CD8-positive, alpha-beta memory T cell (primary cell): Measurements from ENCODE around the gene LHX1. TPM values are rescaled to one million over a fixed set of nuclear protein-coding genes. Genes with fewer than 3 reads are reported as not detected.

Experiments
- CTCF ChIA-PET: fragments of 350-600 bp; sonication (Branson Sonifier 250); formaldehyde crosslinking; loops from one replicate; lab custom pipeline; 2021; ENCODE audit warnings: antibody characterized with exemption; lab: Charles Lee
- POLR2A ChIA-PET: fragments of 350-600 bp; sonication (Branson Sonifier 250); formaldehyde crosslinking; loops from one replicate; lab custom pipeline; 2021; ENCODE audit warnings: antibody characterized with exemption; lab: Charles Lee
- DNase-seq, 5 donors: peaks; one replicate each; pipeline versions ENCODE4 v3.0.0 to v3.0.0-alpha.2; 2020 to 2022; ENCODE audit warnings: mixed read lengths in 1 of 5
- H3K27ac ChIP-seq: one replicate; pipeline ENCODE4 v1.7.0; 2013; ENCODE audit warnings: low read depth, mild to moderate bottlenecking, low read length, moderate library complexity
- H3K27me3 ChIP-seq: 2 replicates; pipeline ENCODE4 v1.7.0; 2013; ENCODE audit warnings: low read length, mild to moderate bottlenecking; ENCODE audit not compliant: insufficient read depth, poor library complexity, severe bottlenecking
- H3K36me3 ChIP-seq: 2 replicates; pipeline ENCODE4 v1.7.0; 2013; ENCODE audit warnings: mild to moderate bottlenecking, low read length, moderate library complexity; ENCODE audit not compliant: insufficient read depth
- H3K4me1 ChIP-seq: 2 replicates; pipeline ENCODE4 v1.7.0; 2013; ENCODE audit warnings: mild to moderate bottlenecking, low read length, moderate library complexity; ENCODE audit not compliant: insufficient read depth
- H3K4me3 ChIP-seq: 2 replicates; pipeline ENCODE4 v1.7.0; 2013; ENCODE audit warnings: mild to moderate bottlenecking, low read length
- H3K9me3 ChIP-seq: 2 replicates; pipeline ENCODE4 v1.7.0; 2013; ENCODE audit warnings: mild to moderate bottlenecking, low read length
- H3K27ac Mint-ChIP-seq, 8 donors: one replicate each; pipeline ENCODE4 v1.8.0; 2020 to 2021; ENCODE audit warnings: mixed read lengths in 8 of 8, mild to moderate bottlenecking in 6 of 8, inconsistent platforms in 3 of 8, moderate library complexity in 3 of 8
- H3K27me3 Mint-ChIP-seq, 2 donors: one replicate each; pipeline ENCODE4 v1.8.0; 2020 to 2021; ENCODE audit warnings: mixed read lengths in 2 of 2, mild to moderate bottlenecking in 1 of 2, moderate library complexity in 1 of 2
- H3K36me3 Mint-ChIP-seq, 3 donors: one replicate each; pipeline ENCODE4 v1.8.0; 2020 to 2021; ENCODE audit warnings: mixed read lengths in 3 of 3, inconsistent platforms in 1 of 3, mild to moderate bottlenecking in 1 of 3
- H3K4me1 Mint-ChIP-seq, 3 donors: one replicate each; pipeline ENCODE4 v1.8.0; 2020 to 2021; ENCODE audit warnings: mixed read lengths in 3 of 3, inconsistent platforms in 1 of 3, mild to moderate bottlenecking in 1 of 3
- H3K4me3 Mint-ChIP-seq, 7 donors: one replicate each; pipeline ENCODE4 v1.8.0; 2020 to 2021; ENCODE audit warnings: mixed read lengths in 7 of 7, mild to moderate bottlenecking in 6 of 7, moderate library complexity in 4 of 7, inconsistent platforms in 2 of 7
- H3K9me3 Mint-ChIP-seq, 5 donors: one replicate each; pipeline ENCODE4 v1.8.0; 2020 to 2022; ENCODE audit warnings: mixed read lengths in 5 of 5, mild to moderate bottlenecking in 3 of 5, moderate library complexity in 2 of 5, inconsistent platforms in 1 of 5
- polyA plus RNA-seq: library from polyadenylated mRNA; unstranded; fragments of 300-500 nt; fragmentation: Illumina TruSeq; gene quantifications from one replicate; pipeline ENCODE4 v1.2.3, GENCODE V29; 2021
- total RNA-seq, 2 experiments: library from RNA; stranded (reverse); gene quantifications; one replicate each; pipeline ENCODE4 v1.2.3, GENCODE V29; 2021

The LHX1 gene
- total and polyA plus RNA-seq, 3 experiments from 2014 or later = 0.46 to 0.51 TPM; not detected in 1

GRCh38 chr17:36975922-36976515 is 38.7 kb downstream of the LHX1 start:
- H3K27me3 Mint-ChIP-seq = no peaks in the 10 kb centered on the region
- H3K27ac Mint-ChIP-seq = peak overlapping the region in 1 of 8 donors; percentile 48
- H3K9me3 Mint-ChIP-seq = no peaks in the 10 kb centered on the region
- CTCF ChIA-PET = no interaction called here
- Histone ChIP-seq H3K27ac (no peak overlapping the region), H3K4me3 (no peak overlapping the region), H3K4me1 (peaks cover 3% of the 10 kb centered on the region), H3K9me3 (no peaks in the 10 kb centered on the region), H3K27me3 (no peaks in the 10 kb centered on the region), H3K36me3 (peaks cover 4% of the 10 kb centered on the region)
- no peak for DNase-seq
- peaks cover 0 to 40% (median 9%) of the 10 kb centered on the region in 3 donors for H3K36me3 Mint-ChIP-seq
- peaks cover 62 to 85% (median 85%) of the 10 kb centered on the region in 3 donors for H3K4me1 Mint-ChIP-seq
- H3K4me3 Mint-ChIP-seq = no peak overlapping the region
- POLR2A ChIA-PET = no interaction called here

DNA sequence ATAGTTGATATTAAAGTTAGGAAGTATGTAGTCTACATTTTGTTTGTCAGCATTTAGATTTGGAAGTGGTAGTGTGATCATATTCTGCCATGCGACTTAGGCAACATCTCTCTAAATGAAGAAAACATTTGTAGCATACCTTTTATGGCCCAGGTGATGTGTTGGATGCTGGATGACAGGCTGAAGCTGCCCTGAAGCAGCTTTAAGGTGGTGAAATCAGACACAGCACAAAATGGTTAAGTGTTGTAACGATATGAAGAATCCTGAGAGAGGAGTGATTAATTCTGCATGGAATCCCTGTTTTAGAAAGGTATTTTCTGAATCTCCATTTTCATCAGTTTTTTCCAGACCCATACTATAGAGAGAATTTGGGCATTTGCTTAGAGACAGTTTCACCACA is 39.8 kb downstream of the LHX1 start:
- peaks cover 59 to 85% (median 85%) of the 10 kb centered on the region in 3 donors for H3K4me1 Mint-ChIP-seq
- H3K9me3 ChIP-seq = no peaks in the 10 kb centered on the region
- H3K27me3 ChIP-seq = no peaks in the 10 kb centered on the region
- DNase-seq = no peak
- H3K4me3 Mint-ChIP-seq = no peak overlapping the region
- H3K27ac ChIP-seq = no peak overlapping the region
- peaks cover 0 to 39% (median 12%) of the 10 kb centered on the region in 3 donors for H3K36me3 Mint-ChIP-seq
- no peaks in the 10 kb centered on the region for H3K27me3 Mint-ChIP-seq
- no peak overlapping the region for H3K4me3 ChIP-seq
- POLR2A ChIA-PET = no interaction called here
- H3K9me3 Mint-ChIP-seq = no peaks in the 10 kb centered on the region
- peaks cover 4% of the 10 kb centered on the region for H3K36me3 ChIP-seq
- H3K4me1 ChIP-seq = peaks cover under 1% of the 10 kb centered on the region
- CTCF ChIA-PET = no interaction called here
- H3K27ac Mint-ChIP-seq = peak overlapping the region in 1 of 8 donors; percentile 62

DNA sequence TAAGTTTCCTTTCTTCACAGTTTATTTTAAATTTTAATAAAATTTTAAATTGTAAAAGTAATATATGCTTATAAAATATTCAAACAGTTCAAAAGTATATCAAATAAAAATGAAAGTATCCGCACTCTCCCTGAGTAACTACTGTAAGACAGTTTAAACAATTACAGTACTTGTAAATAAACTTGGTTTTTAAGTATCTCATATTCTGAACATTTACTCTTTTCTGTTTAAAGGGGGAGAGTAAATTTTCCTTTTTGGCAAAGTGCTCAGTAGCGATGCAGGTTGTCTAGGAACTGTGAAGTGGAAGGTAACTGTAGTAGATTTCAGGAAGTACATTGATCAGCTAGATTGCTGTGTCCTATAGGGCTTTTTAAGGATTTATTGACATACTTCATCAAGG is 40.3 kb downstream of the LHX1 start:
- H3K4me1 ChIP-seq = no peaks in the 10 kb centered on the region
- DNase-seq = no peak
- POLR2A ChIA-PET = no interaction called here
- Mint-ChIP-seq H3K9me3 (no peaks in the 10 kb centered on the region), H3K27ac (no peak overlapping the region), H3K4me1 (peaks cover 55 to 81% (median 80%) of the 10 kb centered on the region in 3 donors), H3K36me3 (peaks cover 0 to 38% (median 12%) of the 10 kb centered on the region in 3 donors), H3K27me3 (no peaks in the 10 kb centered on the region), H3K4me3 (no peak overlapping the region)
- peaks cover 4% of the 10 kb centered on the region for H3K36me3 ChIP-seq
- no peak overlapping the region for H3K27ac ChIP-seq
- H3K27me3 ChIP-seq = no peaks in the 10 kb centered on the region
- CTCF ChIA-PET = no interaction called here
- H3K9me3 ChIP-seq = no peaks in the 10 kb centered on the region
- H3K4me3 ChIP-seq = no peak overlapping the region

- Histone ChIP-seq H3K4me3 (no peak overlapping the region), H3K9me3 (no peaks in the 10 kb centered on the region), H3K27me3 (no peaks in the 10 kb centered on the region), H3K27ac (no peak overlapping the region), H3K36me3 (no peaks in the 10 kb centered on the region), H3K4me1 (no peaks in the 10 kb centered on the region)
- ChIA-PET CTCF (no interaction called here), POLR2A (no interaction called here)
- Mint-ChIP-seq H3K9me3 (no peaks in the 10 kb centered on the region), H3K27me3 (no peaks in the 10 kb centered on the region), H3K4me3 (no peak overlapping the region), H3K36me3 (peaks cover 0 to 46% (median 14%) of the 10 kb centered on the region in 3 donors), H3K27ac (peak overlapping the region in 1 of 8 donors; percentile 32), H3K4me1 (peaks cover 49 to 73% (median 71%) of the 10 kb centered on the region in 3 donors)
- no peak for DNase-seq
Observed at GRCh38 chr17:36978810-36979564, 41.7 kb downstream of the LHX1 start.

DNA sequence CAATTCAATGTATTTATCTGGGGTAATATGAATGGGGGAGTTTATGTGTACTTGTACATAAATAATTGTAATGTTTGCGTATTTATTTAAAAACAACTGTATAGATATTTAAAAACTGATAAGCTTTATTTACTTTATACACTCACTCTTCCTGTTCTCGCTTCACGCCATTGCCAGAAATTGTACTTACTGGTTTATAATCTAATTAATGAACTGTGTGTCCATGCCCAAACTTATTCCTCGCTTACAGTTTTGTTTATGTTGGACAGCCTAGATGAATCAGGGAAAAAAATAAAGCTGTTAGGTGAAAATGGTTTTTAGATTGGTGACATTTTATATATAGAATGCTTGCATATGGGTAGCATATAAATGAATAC is 42.3 kb downstream of the LHX1 start:
- H3K27ac Mint-ChIP-seq = no peak overlapping the region
- no peak overlapping the region for H3K4me3 ChIP-seq
- no peaks in the 10 kb centered on the region for H3K27me3 ChIP-seq
- H3K9me3 Mint-ChIP-seq = no peaks in the 10 kb centered on the region
- peaks cover 0 to 51% (median 18%) of the 10 kb centered on the region in 3 donors for H3K36me3 Mint-ChIP-seq
- H3K4me1 Mint-ChIP-seq = peaks cover 51 to 77% (median 66%) of the 10 kb centered on the region in 3 donors
- no peak for DNase-seq
- H3K27ac ChIP-seq = no peak overlapping the region
- H3K36me3 ChIP-seq = no peaks in the 10 kb centered on the region
- H3K4me3 Mint-ChIP-seq = no peak overlapping the region
- no peaks in the 10 kb centered on the region for H3K9me3 ChIP-seq
- no peaks in the 10 kb centered on the region for H3K27me3 Mint-ChIP-seq
- no peaks in the 10 kb centered on the region for H3K4me1 ChIP-seq
- ChIA-PET CTCF (no interaction called here), POLR2A (no interaction called here)

DNA sequence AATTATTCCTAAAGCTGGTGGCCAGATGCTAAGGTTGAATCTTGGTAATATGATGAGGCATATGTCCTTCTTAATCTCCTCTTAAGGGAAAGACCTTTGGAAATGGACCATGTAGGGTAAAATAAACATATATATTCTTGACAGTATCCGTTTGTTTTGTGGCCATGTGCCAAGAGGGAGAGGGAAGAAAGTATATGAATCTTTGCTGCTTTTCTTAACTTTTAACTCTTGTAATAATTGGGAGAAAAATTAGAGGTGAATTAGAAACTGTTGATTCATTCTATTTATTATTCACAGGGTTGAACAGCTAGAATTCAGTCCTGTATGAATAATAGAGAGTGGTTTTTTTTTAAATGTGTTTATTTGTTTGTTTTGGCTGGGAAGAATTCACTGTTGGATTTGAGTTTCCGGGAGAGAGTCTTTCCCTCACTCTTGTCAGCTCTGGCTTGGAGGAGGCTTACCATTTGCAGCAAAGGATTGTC is 43.0 kb downstream of the LHX1 start:
- H3K27ac Mint-ChIP-seq = peak overlapping the region in 5 of 8 donors; percentile 3 to 61 (median 11)
- CTCF ChIA-PET = no interaction called here

GRCh38 chr17:36983618-36984017 is 46.3 kb downstream of the LHX1 start:
- Histone ChIP-seq H3K27ac (no peak overlapping the region), H3K9me3 (no peaks in the 10 kb centered on the region), H3K4me1 (no peaks in the 10 kb centered on the region), H3K27me3 (no peaks in the 10 kb centered on the region), H3K4me3 (no peak overlapping the region), H3K36me3 (peaks cover 22% of the 10 kb centered on the region)
- Mint-ChIP-seq H3K27me3 (no peaks in the 10 kb centered on the region), H3K9me3 (no peaks in the 10 kb centered on the region), H3K4me1 (peaks cover 24 to 45% (median 36%) of the 10 kb centered on the region in 3 donors), H3K36me3 (peaks cover 8 to 63% (median 18%) of the 10 kb centered on the region in 3 donors), H3K4me3 (no peak overlapping the region), H3K27ac (no peak overlapping the region)
- DNase-seq = no peak
- CTCF ChIA-PET = no interaction called here
- POLR2A ChIA-PET = no interaction called here

More for the DNA sequence above, 43.0 kb downstream of the LHX1 start:
- Histone ChIP-seq H3K27ac (no peak overlapping the region), H3K27me3 (no peaks in the 10 kb centered on the region), H3K4me3 (no peak overlapping the region), H3K36me3 (no peaks in the 10 kb centered on the region), H3K9me3 (no peaks in the 10 kb centered on the region), H3K4me1 (no peaks in the 10 kb centered on the region)
- Mint-ChIP-seq H3K9me3 (no peaks in the 10 kb centered on the region), H3K27me3 (no peaks in the 10 kb centered on the region), H3K4me1 (peaks cover 44 to 69% (median 58%) of the 10 kb centered on the region in 3 donors), H3K36me3 (peaks cover 0 to 51% (median 17%) of the 10 kb centered on the region in 3 donors), H3K4me3 (no peak overlapping the region)
- POLR2A ChIA-PET = no interaction called here
- no peak for DNase-seq

- POLR2A ChIA-PET = no interaction called here
- CTCF ChIA-PET = no interaction called here
Observed at GRCh38 chr17:36989173-36989572, 51.9 kb downstream of the LHX1 start.

More at GRCh38 chr17:36989173-36989572, 51.9 kb downstream of the LHX1 start:
- DNase-seq = no peak
- Histone ChIP-seq H3K27ac (no peak overlapping the region), H3K27me3 (no peaks in the 10 kb centered on the region), H3K4me1 (no peaks in the 10 kb centered on the region), H3K36me3 (peaks cover 36% of the 10 kb centered on the region), H3K4me3 (no peak overlapping the region), H3K9me3 (no peaks in the 10 kb centered on the region)
- H3K9me3 Mint-ChIP-seq = no peaks in the 10 kb centered on the region
- peak overlapping the region in 2 of 8 donors; percentile 0 to 5 for H3K27ac Mint-ChIP-seq
- H3K36me3 Mint-ChIP-seq = peaks cover 15 to 83% (median 30%) of the 10 kb centered on the region in 3 donors
- H3K4me3 Mint-ChIP-seq = no peak overlapping the region
- H3K27me3 Mint-ChIP-seq = no peaks in the 10 kb centered on the region
- H3K4me1 Mint-ChIP-seq = peaks cover under 1 to 15% (median 14%) of the 10 kb centered on the region in 3 donors
